BLaER1 (cell line): ENCODE data around the gene LRP3.

Experiments used
- H3K27ac ChIP-seq: shearing (Covaris generic); formaldehyde crosslinking; 2 replicates; pipeline ENCODE4 v1.8.1; 2022
- H3K27me3 ChIP-seq: shearing (Covaris generic); formaldehyde crosslinking; 2 replicates; pipeline ENCODE4 v1.8.1; 2022
- H3K36me3 ChIP-seq: shearing (Covaris generic); formaldehyde crosslinking; 2 replicates; pipeline ENCODE4 v1.8.1; 2022
- H3K4me1 ChIP-seq: shearing (Covaris generic); formaldehyde crosslinking; 2 replicates; pipeline ENCODE4 v1.8.1; 2022
- H3K4me2 ChIP-seq: shearing (Covaris generic); formaldehyde crosslinking; 2 replicates; pipeline ENCODE4 v1.8.1; 2022
- H3K4me3 ChIP-seq: shearing (Covaris generic); formaldehyde crosslinking; 2 replicates; pipeline ENCODE4 v1.8.1; 2022
- H3K9ac ChIP-seq: shearing (Covaris generic); formaldehyde crosslinking; 2 replicates; pipeline ENCODE4 v1.8.1; 2022
- H3K9me3 ChIP-seq: shearing (Covaris generic); formaldehyde crosslinking; 2 replicates; pipeline ENCODE4 v1.8.1; 2022
- H4K20me1 ChIP-seq: shearing (Covaris generic); formaldehyde crosslinking; 2 replicates; pipeline ENCODE4 v1.8.1; 2022
- Cebpa-rat ChIP-seq: shearing (Covaris generic); IDR thresholded peaks from 2 replicates; pipeline ENCODE4 v1.8.1; 2022

The LRP3 gene

GRCh38 chr19:33249740-33250366 lies 55.7 kb downstream of the LRP3 start:
- H3K9me3 ChIP-seq, result peaks cover 7% of the 10 kb centered on the region

GRCh38 chr19:33250500-33250899 lies 56.4 kb downstream of the LRP3 start:
- Histone ChIP-seq H3K9ac (no peak overlapping the region), H3K9me3 (peaks cover 7% of the 10 kb centered on the region), H4K20me1 (no peaks in the 10 kb centered on the region), H3K27me3 (no peaks in the 10 kb centered on the region), H3K4me2 (peak overlapping the region; percentile 50; the same call in 1 of the 2 replicates), H3K27ac (no peak overlapping the region), H3K36me3 (no peaks in the 10 kb centered on the region), H3K4me1 (peaks cover 12% of the 10 kb centered on the region), H3K4me3 (no peak overlapping the region)
- no peak for TF ChIP-seq Cebpa-rat

More at GRCh38 chr19:33249740-33250366, 55.7 kb downstream of the LRP3 start:
- Histone ChIP-seq H3K4me3 (no peak overlapping the region), H3K27ac (no peak overlapping the region), H3K36me3 (no peaks in the 10 kb centered on the region), H4K20me1 (no peaks in the 10 kb centered on the region), H3K27me3 (no peaks in the 10 kb centered on the region), H3K4me2 (no peak overlapping the region), H3K4me1 (peaks cover 12% of the 10 kb centered on the region), H3K9ac (no peak overlapping the region)
- no peak for TF ChIP-seq Cebpa-rat

GRCh38 chr19:33251076-33251475 lies 56.9 kb downstream of the LRP3 start:
- Histone ChIP-seq H3K36me3 (no peaks in the 10 kb centered on the region), H3K4me2 (peak overlapping the region; percentile 50), H3K9ac (no peak overlapping the region), H3K27ac (peak overlapping the region; percentile 18; the same call in 1 of the 2 replicates), H3K4me3 (no peak overlapping the region), H3K9me3 (peaks cover 2% of the 10 kb centered on the region), H3K27me3 (no peaks in the 10 kb centered on the region), H4K20me1 (no peaks in the 10 kb centered on the region), H3K4me1 (peaks cover 12% of the 10 kb centered on the region)
- TF ChIP-seq Cebpa-rat, result no peak

GRCh38 chr19:33251526-33252090 lies 57.5 kb downstream of the LRP3 start:
- Histone ChIP-seq H3K4me3 (no peak overlapping the region), H4K20me1 (no peaks in the 10 kb centered on the region), H3K4me2 (peak overlapping the region; percentile 50), H3K9ac (no peak overlapping the region), H3K4me1 (peaks cover 17% of the 10 kb centered on the region), H3K9me3 (no peaks in the 10 kb centered on the region), H3K27ac (peak overlapping the region; percentile 18; the same call in 1 of the 2 replicates), H3K36me3 (no peaks in the 10 kb centered on the region), H3K27me3 (no peaks in the 10 kb centered on the region)
- TF ChIP-seq Cebpa-rat, result no peak

DNA sequence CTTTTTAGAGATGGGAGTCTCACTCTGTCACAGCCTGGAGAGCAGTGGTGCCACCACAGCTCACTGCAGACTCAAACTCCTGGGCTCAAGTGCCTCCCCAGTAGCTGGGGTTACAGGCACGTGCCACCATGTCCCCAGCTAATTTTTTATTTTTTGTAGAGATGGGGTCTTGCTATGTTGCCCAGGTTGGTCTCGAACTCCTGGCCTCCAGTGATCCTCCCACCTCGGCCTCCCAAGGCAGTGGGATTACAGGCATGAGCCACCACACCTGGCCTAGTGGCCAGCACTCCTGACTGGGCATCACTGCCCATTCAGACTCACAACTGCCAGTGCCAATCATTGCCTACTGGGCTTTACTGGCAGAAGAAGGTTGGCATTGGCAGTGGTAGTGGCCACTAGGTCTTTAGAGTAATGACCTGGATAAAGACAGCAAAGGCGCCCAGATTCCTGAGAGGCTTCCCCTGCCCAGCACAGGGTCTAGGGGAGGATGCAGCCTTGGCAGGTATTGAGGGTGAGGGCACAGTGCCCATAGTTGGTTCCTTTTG lies 58.4 kb downstream of the LRP3 start:
- Histone ChIP-seq H3K9me3 (peaks cover 2% of the 10 kb centered on the region; the same call in 1 of the 2 replicates), H3K36me3 (no peaks in the 10 kb centered on the region)

GRCh38 chr19:33252971-33253370 lies 58.8 kb downstream of the LRP3 start:
- TF ChIP-seq Cebpa-rat, result no peak
- Histone ChIP-seq H3K4me1 (peaks cover 18% of the 10 kb centered on the region), H4K20me1 (no peaks in the 10 kb centered on the region), H3K4me3 (no peak overlapping the region), H3K27ac (no peak overlapping the region), H3K4me2 (no peak overlapping the region), H3K9ac (no peak overlapping the region), H3K9me3 (peaks cover 7% of the 10 kb centered on the region; the same call in 1 of the 2 replicates), H3K36me3 (no peaks in the 10 kb centered on the region), H3K27me3 (no peaks in the 10 kb centered on the region)

More for the DNA sequence above, 58.4 kb downstream of the LRP3 start:
- H3K4me2 ChIP-seq, result no peak overlapping the region
- H3K9ac ChIP-seq, result no peak overlapping the region
- H3K27me3 ChIP-seq, result no peaks in the 10 kb centered on the region
- H3K4me3 ChIP-seq, result no peak overlapping the region
- no peak for TF ChIP-seq Cebpa-rat
- H4K20me1 ChIP-seq, result no peaks in the 10 kb centered on the region
- H3K27ac ChIP-seq, result no peak overlapping the region
- H3K4me1 ChIP-seq, result peaks cover 18% of the 10 kb centered on the region

GRCh38 chr19:33254245-33254824 lies 60.2 kb downstream of the LRP3 start:
- no peaks in the 10 kb centered on the region for H3K36me3 ChIP-seq
- no peak overlapping the region for H3K4me2 ChIP-seq
- peaks cover 21% of the 10 kb centered on the region for H3K4me1 ChIP-seq
- no peaks in the 10 kb centered on the region for H4K20me1 ChIP-seq
- no peak overlapping the region for H3K27ac ChIP-seq
- no peaks in the 10 kb centered on the region for H3K27me3 ChIP-seq
- no peak overlapping the region for H3K4me3 ChIP-seq
- no peak overlapping the region for H3K9ac ChIP-seq
- TF ChIP-seq Cebpa-rat, result no peak
- peaks cover 11% of the 10 kb centered on the region; the same call in 1 of the 2 replicates for H3K9me3 ChIP-seq

GRCh38 chr19:33255781-33256180 lies 61.7 kb downstream of the LRP3 start:
- no peaks in the 10 kb centered on the region for H4K20me1 ChIP-seq
- no peak for TF ChIP-seq Cebpa-rat
- H3K27ac ChIP-seq, result no peak overlapping the region
- peaks cover 11% of the 10 kb centered on the region; the same call in 1 of the 2 replicates for H3K9me3 ChIP-seq
- H3K9ac ChIP-seq, result no peak overlapping the region
- no peaks in the 10 kb centered on the region for H3K27me3 ChIP-seq
- H3K4me3 ChIP-seq, result no peak overlapping the region
- H3K36me3 ChIP-seq, result no peaks in the 10 kb centered on the region
- H3K4me2 ChIP-seq, result no peak overlapping the region
- H3K4me1 ChIP-seq, result peaks cover 34% of the 10 kb centered on the region

GRCh38 chr19:33256261-33256660 lies 62.1 kb downstream of the LRP3 start:
- no peak overlapping the region for H3K9ac ChIP-seq
- peaks cover 11% of the 10 kb centered on the region; the same call in 1 of the 2 replicates for H3K9me3 ChIP-seq
- no peaks in the 10 kb centered on the region for H3K36me3 ChIP-seq
- H3K27ac ChIP-seq, result 0 out of 2 replicates have a peak overlapping the region, but pooled peaks have one; percentile 28
- H3K4me1 ChIP-seq, result peaks cover 34% of the 10 kb centered on the region
- no peaks in the 10 kb centered on the region for H3K27me3 ChIP-seq
- no peak for TF ChIP-seq Cebpa-rat
- H4K20me1 ChIP-seq, result no peaks in the 10 kb centered on the region
- no peak overlapping the region for H3K4me3 ChIP-seq
- no peak overlapping the region for H3K4me2 ChIP-seq

DNA sequence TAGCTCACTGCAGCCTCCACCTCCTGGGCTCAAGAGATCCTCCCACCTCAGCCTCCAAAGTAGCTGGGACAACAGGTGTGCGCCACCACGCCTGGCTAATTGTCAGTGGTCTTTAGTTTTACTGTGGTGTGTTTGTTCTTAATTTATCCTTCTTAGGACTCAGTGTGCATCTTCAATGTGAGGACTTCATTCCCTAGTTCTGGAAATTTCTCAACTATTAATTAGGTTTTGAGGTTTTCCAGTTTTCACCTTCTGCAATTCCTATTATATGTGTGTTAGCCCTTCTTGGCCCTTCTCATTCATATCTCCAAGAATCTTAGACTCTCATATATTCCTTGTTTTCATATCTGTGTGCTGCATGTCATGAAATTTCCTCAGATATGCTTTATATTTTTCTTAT lies 63.7 kb downstream of the LRP3 start:
- Histone ChIP-seq H3K27me3 (no peaks in the 10 kb centered on the region), H3K4me3 (no peak overlapping the region), H3K9me3 (peaks cover 11% of the 10 kb centered on the region; the same call in 1 of the 2 replicates), H3K36me3 (no peaks in the 10 kb centered on the region), H3K27ac (no peak overlapping the region), H3K4me2 (no peak overlapping the region), H3K9ac (no peak overlapping the region), H3K4me1 (peaks cover 45% of the 10 kb centered on the region), H4K20me1 (no peaks in the 10 kb centered on the region)
- TF ChIP-seq Cebpa-rat, result no peak
